IPS DF 19.7 (cell line): Measurements from ENCODE around the gene LCNL1.
A peak's percentile ranks its signal among the peaks of the same experiment; 100 is the strongest.

Source experiments
- DNase-seq: peaks from one replicate; pipeline ENCODE4 v3.0.0-alpha.2; 2013; ENCODE audit warnings: low read depth, low spot score

Gene LCNL1

DNA sequence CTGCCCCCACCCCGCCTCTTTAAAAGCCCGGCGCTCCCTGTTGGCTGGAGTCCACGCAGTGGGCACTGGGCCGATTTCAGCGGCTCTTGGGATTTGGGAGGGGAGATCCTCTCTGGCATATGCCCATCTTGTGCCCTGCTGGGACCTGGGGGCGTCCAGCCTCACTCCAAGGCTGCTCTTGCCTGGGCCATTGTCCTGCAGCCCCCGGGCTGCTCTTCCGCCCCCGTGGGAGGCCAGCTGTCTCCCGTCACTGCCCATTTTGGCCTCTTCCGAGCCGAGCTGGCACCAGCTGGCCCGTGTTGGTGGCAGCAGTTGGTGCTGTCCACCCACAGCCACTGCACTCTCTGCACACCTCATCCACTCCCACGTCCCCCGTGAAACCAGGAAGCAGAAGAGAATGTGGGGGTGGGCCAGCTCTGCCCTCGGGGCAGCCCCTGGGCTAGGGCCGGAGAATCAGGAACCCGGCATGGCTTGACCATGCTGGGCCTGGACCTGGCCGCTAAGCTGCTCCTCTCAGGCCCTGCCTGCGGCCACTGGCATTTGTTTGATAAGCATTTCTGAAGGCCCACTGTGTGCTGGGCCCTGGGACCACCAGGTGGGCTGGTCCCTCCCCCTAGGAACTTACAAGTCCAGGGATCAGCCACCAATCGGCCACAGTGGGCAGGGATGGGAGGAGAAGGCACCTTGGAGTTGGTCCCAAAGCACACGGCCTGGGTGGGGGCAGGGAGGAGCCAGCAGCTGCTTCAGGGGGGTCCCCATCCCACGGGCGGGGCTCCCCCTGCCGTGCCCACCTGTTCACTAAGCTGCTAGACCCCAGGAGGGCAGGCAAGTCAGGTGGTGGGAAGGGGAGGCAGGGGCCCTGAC is 35.5 kb upstream of the LCNL1 start:
- no peak for DNase-seq

DNA sequence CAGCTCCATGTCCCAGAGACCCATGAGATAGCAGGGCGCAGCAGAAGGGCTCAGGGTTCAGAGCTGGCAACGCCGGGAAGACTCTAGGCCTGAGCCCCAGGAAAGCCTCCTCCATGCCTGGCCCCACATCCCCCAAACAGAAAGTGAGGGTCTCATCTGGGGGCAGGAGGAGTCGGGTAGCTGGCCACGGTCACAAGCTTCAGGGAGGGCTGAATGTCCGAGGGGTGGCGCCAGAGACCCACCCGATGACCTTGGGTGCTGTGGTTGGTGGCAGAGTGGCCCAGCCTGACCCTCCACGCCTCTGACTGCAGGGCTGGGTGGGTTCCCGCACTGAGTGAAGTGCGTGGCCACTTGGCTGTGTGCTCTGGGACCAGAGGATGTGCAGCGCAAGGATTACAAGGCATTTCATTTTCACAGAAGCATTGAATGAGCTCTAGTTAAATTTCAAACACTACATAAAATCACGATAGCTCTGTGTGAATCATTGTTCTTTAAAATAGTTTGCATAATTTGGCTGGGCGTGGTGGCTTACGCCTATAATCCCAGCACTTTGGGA is 34.8 kb upstream of the LCNL1 start:
- DNase-seq = no peak

GRCh38 chr9:136949239-136949816 is 33.5 kb upstream of the LCNL1 start:
- DNase-seq = no peak

- DNase-seq = peak; percentile 75
Measured at GRCh38 chr9:136949817-136950655, 32.8 kb upstream of the LCNL1 start.

- no peak for DNase-seq
Measured at GRCh38 chr9:136950656-136951276, 32.0 kb upstream of the LCNL1 start.

DNA sequence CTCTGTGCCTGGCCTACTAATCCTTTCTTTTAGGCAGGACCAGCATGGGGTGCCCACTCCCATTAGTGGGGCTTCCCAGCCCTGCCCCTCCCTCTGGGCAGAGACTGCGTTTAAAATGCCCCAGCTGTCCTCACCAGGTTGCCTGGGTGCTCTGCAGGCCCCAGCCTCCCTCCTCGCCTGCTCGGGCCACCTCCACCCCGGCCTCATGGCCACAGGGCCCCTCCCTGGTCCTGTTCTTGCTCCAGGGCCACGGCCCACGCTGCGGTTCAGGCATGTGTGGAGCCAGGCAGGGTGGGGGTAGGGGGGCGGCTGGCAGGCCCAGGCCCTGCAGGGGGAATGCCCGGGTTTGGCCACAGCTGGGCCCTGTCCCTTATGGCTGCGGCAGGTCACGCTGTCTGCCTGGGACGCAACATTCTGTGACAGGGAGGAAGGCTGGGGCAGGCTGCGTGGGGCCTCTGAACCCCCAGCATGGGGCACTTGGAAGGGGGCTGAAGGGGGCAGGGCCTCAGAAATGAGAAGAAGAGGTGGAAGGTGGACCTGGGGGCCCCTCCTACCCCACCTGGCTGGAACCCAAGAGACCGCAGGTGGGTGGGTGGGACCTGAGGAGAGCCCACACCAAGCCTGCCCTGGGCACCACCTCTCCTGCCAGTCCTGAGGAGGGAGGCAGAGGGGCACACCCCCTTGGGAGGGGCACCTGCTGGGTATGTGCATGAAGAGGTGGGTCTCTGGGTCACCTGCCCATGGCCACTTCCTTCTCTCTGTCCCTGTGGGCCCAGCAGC is 31.1 kb upstream of the LCNL1 start, which contains the start of gene LCN12:
Gene LCN12, plus strand, starts transcription at position 733 of the 780 bp plus-strand sequence. CDS start 55 bp downstream, outside the sequence.
- no peak for DNase-seq

DNA sequence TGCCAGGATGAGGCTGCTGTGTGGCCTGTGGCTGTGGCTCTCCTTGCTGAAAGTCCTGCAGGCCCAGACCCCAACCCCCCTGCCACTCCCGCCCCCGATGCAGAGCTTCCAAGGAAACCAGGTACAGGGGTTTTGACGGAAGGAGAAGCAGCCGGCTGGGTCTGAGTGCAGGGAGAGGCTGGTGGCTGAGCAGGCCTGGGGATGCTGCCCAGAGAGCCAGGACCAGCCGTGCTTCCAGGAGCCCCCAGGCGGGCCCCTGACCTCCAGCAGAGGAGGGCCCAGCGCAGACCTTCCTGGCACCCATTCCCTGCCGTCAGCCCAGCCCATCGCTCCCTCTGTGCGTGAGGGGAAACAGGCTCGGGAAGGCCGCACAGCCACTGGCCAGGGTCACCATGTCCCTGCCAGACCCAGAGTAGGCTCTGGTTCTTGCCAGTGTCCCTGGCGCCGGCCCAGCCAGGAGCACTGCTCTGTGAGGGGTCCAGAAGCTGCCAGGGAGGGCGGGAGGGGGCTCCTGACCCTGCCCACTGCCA is 30.4 kb upstream of the LCNL1 start:
- no peak for DNase-seq

GRCh38 chr9:136952876-136953770 is 29.7 kb upstream of the LCNL1 start:
- DNase-seq = no peak

- no peak for DNase-seq
Measured at GRCh38 chr9:136953771-136954269, 29.0 kb upstream of the LCNL1 start.

DNA sequence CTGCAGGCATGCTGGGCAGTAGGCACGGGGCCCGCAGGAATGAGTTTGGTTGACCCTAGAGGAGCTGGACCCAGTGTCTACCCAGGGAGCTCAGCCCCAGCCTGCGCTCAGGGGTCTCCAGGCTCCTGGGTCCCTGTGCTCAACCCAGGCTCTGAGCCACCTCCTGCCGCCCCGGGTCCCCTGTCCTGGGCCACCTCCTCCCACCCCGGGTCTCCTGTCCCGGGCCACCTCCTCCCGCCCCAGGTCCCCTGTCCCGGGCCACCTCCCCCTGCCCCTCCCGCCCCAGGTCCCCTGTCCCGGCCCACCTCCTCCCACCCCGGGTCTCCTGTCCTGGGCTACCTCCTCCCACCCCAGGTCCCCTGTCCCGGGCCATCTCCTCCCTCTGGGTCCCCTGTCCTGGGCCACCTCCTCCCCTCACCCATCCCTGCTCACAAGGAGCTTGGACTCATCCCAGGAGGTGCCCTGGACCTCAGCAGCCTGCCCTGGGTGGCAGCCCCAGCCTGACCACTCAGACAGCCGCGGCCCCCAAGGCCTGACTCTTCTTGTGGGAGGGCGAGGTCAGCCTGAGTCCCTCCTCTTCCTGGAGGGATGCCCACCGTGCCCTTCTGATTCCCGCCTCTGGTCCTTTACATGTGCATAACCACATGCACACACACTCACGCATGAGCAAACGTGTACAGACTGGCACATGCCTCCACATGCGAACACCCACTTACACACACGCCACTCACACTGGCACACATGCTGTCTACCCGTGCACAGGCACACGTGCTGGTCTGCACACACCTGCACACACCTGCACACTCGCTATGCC is 28.3 kb upstream of the LCNL1 start:
- no peak for DNase-seq

GRCh38 chr9:136955202-136955942 is 27.4 kb upstream of the LCNL1 start:
- no peak for DNase-seq

DNA sequence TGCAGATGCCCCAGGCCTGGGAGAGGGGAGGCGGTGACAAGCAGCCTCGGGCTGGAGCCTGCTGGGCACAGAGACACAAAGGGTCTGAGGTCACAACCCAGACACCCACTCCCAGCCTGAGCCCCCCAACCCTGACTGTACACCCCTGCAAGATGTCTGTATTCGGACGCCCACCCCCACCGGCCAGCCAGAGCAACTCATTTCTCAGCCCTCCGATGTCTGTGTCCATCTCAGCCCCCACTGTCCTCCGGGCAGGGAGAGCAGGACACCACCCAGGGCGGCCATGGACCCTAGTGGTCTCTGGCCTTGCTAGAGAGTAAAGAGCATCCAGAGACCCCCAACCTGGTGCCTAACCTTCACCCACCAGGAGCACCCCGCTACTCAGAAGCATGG is 26.9 kb upstream of the LCNL1 start:
- no peak for DNase-seq

- DNase-seq = no peak
Measured at GRCh38 chr9:136956604-136957003, 26.2 kb upstream of the LCNL1 start.

GRCh38 chr9:136957461-136957860 is 25.3 kb upstream of the LCNL1 start:
- no peak for DNase-seq

GRCh38 chr9:136957901-136958300 is 24.9 kb upstream of the LCNL1 start:
- DNase-seq = no peak

DNA sequence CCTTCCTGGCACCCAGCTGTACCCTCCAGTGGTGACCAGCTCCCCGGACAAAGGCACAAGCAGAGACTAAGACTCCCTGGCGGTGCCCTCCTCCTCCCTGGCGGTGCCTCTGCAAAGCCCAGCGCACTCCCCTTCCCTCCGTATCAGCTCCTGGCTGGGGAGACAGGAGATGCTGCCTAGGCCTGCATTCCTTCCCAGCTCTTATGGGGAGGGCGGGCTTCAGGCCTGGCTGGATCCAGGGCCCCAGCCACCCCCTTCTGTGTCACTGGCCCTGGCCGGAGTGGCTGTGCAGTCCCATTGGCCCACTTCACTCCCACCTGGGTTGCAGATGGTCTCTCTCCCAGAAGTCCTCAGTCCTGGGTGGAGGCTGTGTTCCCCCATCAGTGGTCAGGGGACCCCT is 24.3 kb upstream of the LCNL1 start:
- DNase-seq = no peak
